ENCODE measurements around the gene C10orf53.
"Not testable (repeated sequence)": the region's sequence is repeated elsewhere in the genome, so short reads cannot be mapped to it uniquely, and the experiment has no call there.

The C10orf53 gene

GRCh38 chr10:49652421-49653272 is 26.8 kb upstream of the C10orf53 start:
- DNase-seq: no peak

GRCh38 chr10:49653273-49653929 is 26.1 kb upstream of the C10orf53 start:
- no peak for DNase-seq

GRCh38 chr10:49654036-49654693 is 25.3 kb upstream of the C10orf53 start:
- no peak for DNase-seq

GRCh38 chr10:49655099-49655498 is 24.4 kb upstream of the C10orf53 start:
- no peak for DNase-seq

- no peak for DNase-seq
Measured at GRCh38 chr10:49656845-49657493, 22.5 kb upstream of the C10orf53 start.

GRCh38 chr10:49657606-49658005 is 21.8 kb upstream of the C10orf53 start:
- no peak for DNase-seq

- DNase-seq: no peak
Measured at GRCh38 chr10:49661140-49661856, 18.2 kb upstream of the C10orf53 start.

- no peak for DNase-seq
Measured at GRCh38 chr10:49662169-49662830, 17.2 kb upstream of the C10orf53 start.

GRCh38 chr10:49663596-49663995 is 15.9 kb upstream of the C10orf53 start:
- no peak for DNase-seq

- DNase-seq: no peak
Measured at GRCh38 chr10:49664006-49664841, 15.2 kb upstream of the C10orf53 start.

GRCh38 chr10:49664842-49665355 is 14.6 kb upstream of the C10orf53 start:
- DNase-seq: no peak

GRCh38 chr10:49666054-49666615 is 13.3 kb upstream of the C10orf53 start:
- DNase-seq: no peak

GRCh38 chr10:49666685-49667084 is 12.8 kb upstream of the C10orf53 start:
- no peak for DNase-seq

- no peak for DNase-seq
Measured at GRCh38 chr10:49667991-49668390, 11.5 kb upstream of the C10orf53 start.

- no peak for DNase-seq
Measured at GRCh38 chr10:49668684-49669083, 10.8 kb upstream of the C10orf53 start.

GRCh38 chr10:49678827-49679479 is 498 bp upstream of the C10orf53 start:
- DNase-seq: no peak

- DNase-seq: not testable (repeated sequence)
Measured at GRCh38 chr10:49682449-49682848, 3.0 kb downstream of the C10orf53 start.

GRCh38 chr10:49682879-49683278 is 3.4 kb downstream of the C10orf53 start:
- no peak for DNase-seq

GRCh38 chr10:49686651-49687050 is 7.2 kb downstream of the C10orf53 start:
- no peak for DNase-seq

Data from midbrain (tissue), 1 donor.